Keratinocyte (primary cell): ENCODE data around the gene BTBD16.

ENCODE experiments used
- CTCF ChIP-seq, 3 experiments: IDR thresholded peaks in 1 of 3; conservative IDR thresholded peaks in 1 of 3; optimal IDR thresholded peaks in 1 of 3; 2 replicates in 2 of 3; 3 replicates in 1 of 3; pipeline versions ENCODE3 to v1.5.1; 2011; ENCODE audit warnings: low read length in 3 of 3, mild to moderate bottlenecking in 3 of 3, moderate library complexity in 2 of 3, control low read depth in 1 of 3, inconsistent platforms in 1 of 3; ENCODE audit not compliant: insufficient read depth in 2 of 3; ENCODE audit errors: extremely low read depth in 1 of 3
- EZH2 ChIP-seq: IDR thresholded peaks from one replicate; pipeline ENCODE4 v1.6.1; 2012; ENCODE audit warnings: inconsistent platforms, mild to moderate bottlenecking, low read length, moderate library complexity

- TF ChIP-seq CTCF (optimal IDR thresholded peaks at IDR 0.05 in 1 of 3, IDR thresholded peaks at IDR 0.05 in 1 of 3, conservative IDR thresholded peaks at IDR 0.05 in 1 of 3; ENCODE audit: extremely low read depth in 1 of 3, insufficient read depth in 2 of 3, low read length in 3 of 3) (no peak), EZH2 (no peak)
Observed at GRCh38 chr10:122221958-122222357, 49.1 kb upstream of the BTBD16 start.
